ENCODE measurements around the gene BAZ2B.
"Not testable (repeated sequence)": the region's sequence is repeated elsewhere in the genome, so short reads cannot be mapped to it uniquely, and the experiment has no call there.

BAZ2B gene, protein sequence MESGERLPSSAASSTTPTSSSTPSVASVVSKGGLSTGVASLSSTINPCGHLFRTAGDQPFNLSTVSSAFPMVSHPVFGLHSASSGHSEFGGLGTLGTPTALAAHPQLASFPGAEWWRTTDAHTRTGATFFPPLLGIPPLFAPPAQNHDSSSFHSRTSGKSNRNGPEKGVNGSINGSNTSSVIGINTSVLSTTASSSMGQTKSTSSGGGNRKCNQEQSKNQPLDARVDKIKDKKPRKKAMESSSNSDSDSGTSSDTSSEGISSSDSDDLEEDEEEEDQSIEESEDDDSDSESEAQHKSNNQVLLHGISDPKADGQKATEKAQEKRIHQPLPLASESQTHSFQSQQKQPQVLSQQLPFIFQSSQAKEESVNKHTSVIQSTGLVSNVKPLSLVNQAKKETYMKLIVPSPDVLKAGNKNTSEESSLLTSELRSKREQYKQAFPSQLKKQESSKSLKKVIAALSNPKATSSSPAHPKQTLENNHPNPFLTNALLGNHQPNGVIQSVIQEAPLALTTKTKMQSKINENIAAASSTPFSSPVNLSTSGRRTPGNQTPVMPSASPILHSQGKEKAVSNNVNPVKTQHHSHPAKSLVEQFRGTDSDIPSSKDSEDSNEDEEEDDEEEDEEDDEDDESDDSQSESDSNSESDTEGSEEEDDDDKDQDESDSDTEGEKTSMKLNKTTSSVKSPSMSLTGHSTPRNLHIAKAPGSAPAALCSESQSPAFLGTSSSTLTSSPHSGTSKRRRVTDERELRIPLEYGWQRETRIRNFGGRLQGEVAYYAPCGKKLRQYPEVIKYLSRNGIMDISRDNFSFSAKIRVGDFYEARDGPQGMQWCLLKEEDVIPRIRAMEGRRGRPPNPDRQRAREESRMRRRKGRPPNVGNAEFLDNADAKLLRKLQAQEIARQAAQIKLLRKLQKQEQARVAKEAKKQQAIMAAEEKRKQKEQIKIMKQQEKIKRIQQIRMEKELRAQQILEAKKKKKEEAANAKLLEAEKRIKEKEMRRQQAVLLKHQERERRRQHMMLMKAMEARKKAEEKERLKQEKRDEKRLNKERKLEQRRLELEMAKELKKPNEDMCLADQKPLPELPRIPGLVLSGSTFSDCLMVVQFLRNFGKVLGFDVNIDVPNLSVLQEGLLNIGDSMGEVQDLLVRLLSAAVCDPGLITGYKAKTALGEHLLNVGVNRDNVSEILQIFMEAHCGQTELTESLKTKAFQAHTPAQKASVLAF (N-terminal part only)

DNA sequence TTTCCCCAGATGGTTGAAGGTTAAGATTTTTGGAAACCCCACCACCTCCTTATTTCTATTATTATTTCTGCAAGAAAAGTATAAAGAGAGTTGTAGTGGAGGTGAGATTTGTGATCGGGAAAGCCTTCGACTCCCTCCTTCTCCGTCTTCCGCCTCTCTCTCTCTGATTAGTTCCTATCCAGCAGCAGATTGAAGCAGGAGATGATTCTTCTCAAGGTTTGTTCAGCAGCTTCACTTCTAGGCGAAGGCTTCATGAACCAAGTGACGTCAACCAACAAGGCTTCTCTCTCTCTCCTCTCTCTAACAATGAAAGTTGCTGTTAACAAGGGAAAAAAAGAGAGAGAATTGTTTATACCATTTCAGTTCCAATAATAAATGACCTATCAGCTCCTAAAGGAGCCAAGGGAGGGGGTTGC is at the start of gene BAZ2B:
BAZ2B (minus strand) TSS at position 263 of the 416 bp plus-strand sequence. CDS start 137,829 bp downstream, outside the sequence.
- DNase-seq (ENCODE audit: low spot score), result peak; percentile 43

- DNase-seq (ENCODE audit: low spot score), result no peak
Observed at GRCh38 chr2:159661286-159661685, 44.9 kb upstream of the BAZ2B start.

- DNase-seq (ENCODE audit: low spot score), result no peak
Observed at GRCh38 chr2:159658881-159659873, 42.8 kb upstream of the BAZ2B start.

GRCh38 chr2:159653962-159654361 is 37.6 kb upstream of the BAZ2B start:
- no peak for DNase-seq (ENCODE audit: low spot score)

- no peak for DNase-seq (ENCODE audit: low spot score)
Observed at GRCh38 chr2:159651884-159652283, 35.5 kb upstream of the BAZ2B start.

- DNase-seq (ENCODE audit: low spot score), result no peak
Observed at GRCh38 chr2:159650574-159650973, 34.2 kb upstream of the BAZ2B start.

DNA sequence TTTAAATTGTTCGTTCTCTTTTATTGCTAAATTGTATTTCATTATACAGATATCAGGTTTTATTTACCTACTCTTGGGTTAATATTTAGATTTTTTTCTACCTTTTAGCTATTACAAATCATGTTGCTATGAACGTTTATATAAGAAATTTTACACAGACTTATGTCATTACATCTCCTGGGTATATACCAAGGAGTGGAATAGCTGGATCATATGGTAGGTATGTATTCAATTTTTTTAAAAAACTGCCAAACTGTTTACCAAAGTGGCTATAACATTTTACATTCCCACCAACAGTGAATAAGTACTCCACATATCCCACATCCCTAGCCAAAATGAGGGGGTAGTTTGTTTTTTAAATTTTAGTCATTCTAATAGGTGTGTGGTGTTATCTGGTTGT is 32.3 kb upstream of the BAZ2B start:
- DNase-seq (ENCODE audit: low spot score), result no peak

DNA sequence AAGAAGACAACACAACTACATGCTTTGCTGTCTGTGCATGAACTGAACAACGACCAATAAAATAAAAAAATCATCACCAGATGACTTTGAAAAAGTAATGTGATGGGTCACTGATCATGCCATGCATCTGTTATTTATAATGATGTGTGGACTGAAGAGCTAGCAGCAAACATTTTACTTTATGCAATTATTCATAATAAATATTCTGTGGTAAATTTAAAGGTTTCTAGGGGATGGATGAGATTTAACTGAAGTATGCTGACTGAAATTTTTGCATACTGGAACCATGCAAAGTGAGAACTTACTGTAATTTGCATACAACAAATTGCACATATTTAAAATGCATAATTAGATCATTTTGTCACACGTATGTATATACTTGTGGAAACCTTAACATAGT is 31.3 kb upstream of the BAZ2B start:
- DNase-seq (ENCODE audit: low spot score), result no peak

DNA sequence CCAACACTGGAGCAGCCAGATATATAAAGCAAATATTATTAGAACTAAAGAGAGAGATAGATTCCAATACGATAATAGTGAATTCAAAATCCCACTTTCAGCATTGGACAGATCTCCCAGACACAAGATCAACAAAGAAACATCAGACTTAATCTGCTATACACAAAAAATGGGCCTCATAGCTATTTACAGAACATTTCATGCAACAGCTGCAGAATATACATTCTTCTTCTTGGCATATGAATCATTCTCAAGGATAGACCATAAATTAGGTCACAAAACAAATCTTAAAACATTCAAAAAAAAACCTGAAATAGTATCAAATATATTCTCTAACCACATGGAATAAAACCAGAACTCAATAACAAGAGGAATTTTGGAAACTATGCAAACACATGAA is 23.8 kb upstream of the BAZ2B start:
- DNase-seq (ENCODE audit: low spot score), result no peak

DNA sequence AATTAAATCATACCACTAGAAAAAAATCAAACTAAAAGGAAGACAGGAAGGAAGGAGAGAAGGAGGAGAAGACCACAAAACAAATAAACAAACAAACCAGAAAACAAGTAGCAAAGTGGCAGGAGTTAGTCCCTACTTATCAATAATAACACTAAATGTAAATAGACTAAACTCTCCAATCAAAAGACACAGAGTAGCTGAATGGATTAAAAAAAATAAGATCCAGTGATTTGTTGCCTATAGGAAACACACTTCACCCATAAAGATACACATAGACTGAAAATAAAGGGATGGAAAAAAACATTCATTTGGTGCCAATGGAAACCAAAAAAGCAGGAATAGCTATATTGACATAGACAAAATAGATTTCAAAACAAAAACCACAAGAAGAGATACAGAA is 23.4 kb upstream of the BAZ2B start:
- no peak for DNase-seq (ENCODE audit: low spot score)

DNA sequence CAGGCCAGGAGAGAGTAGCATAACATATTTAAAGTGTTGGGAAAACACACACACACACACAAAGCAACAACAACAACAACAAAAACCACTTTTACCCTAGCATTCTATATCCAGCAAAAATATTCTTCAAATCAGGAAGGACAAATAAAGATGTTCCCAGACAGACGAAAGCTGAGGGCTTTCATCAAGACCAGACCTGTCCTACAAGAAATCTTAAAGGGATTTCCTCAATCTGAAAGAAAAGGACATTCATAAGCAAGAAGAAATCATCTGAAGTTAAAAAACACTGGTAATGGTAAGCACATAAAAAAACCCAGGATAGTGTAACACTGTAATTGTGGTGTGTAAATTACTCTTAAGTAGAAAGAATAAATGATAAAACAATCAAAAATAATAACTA is 22.7 kb upstream of the BAZ2B start:
- no peak for DNase-seq (ENCODE audit: low spot score)

DNA sequence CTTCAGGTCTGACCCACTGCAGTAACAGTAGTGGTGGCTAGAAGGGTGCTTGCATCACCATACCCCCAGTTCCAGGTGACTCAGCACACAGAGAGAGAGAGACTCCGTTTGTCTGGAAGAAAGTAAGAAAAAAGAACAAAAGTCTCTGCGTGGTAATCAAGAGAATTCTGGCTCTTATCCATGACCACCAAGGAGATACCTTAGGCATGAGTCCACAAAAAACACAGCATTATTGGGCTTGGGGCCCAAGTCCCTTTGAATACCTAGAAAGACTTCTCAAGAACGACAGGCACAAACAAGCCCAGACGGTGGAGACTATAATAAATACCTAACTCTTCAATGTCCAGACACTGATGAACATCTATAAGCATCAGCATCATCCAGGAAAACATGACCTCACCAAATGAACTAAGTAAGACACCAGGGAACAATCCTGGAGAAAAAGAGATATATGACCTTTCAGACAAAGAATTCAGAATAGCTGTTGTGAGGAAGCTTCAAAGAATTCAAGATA is 21.7 kb upstream of the BAZ2B start:
- DNase-seq (ENCODE audit: low spot score), result no peak

- DNase-seq (ENCODE audit: low spot score), result no peak
Observed at GRCh38 chr2:159637240-159637639, 20.9 kb upstream of the BAZ2B start.

- peak; percentile 4 for DNase-seq (ENCODE audit: low spot score)
Observed at GRCh38 chr2:159635006-159635789, 18.9 kb upstream of the BAZ2B start.

DNA sequence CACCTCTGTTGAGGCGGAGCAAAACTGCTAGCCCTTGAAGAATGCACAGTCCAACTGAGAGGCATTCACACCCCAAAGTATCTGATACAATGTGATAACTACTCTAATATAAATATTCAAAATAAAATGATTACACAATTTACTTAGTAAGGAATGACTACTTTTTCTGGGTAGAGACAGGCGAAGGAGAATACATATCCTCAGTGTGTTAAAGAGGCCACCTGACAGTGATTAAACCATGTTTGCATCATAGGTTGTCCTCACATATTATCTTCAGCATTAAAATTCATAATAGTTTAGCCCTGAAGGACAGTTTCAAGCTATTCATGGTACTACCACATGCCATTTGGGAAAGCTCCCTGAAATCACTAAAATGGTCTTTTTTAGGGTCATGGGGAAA is 16.9 kb upstream of the BAZ2B start:
- DNase-seq (ENCODE audit: low spot score), result no peak

- not testable (repeated sequence) for DNase-seq (ENCODE audit: low spot score)
Observed at GRCh38 chr2:159625628-159626027, 9.3 kb upstream of the BAZ2B start.

GRCh38 chr2:159623436-159623835 is 7.1 kb upstream of the BAZ2B start:
- no peak for DNase-seq (ENCODE audit: low spot score)

DNA sequence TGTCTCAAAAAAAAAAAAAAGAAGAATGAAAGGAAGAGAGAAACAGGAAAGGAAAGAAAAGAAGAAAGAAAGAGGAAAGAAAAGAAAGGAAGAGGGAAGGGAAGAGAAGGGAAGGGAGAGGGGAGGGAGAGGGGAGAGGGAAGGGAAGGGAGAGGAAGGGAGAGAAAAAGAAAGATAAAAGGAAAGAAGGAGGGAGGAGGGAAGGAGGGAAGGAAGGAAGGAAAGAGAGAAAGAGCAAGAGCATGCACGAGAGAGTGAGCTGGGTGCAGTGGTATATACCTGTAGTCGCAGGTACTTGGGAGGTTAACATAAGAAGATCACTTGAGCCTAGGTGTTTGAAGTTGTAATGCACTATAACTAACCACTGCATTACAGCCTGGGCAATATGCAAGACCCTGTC is 6.6 kb upstream of the BAZ2B start:
- DNase-seq (ENCODE audit: low spot score), result no peak

DNA sequence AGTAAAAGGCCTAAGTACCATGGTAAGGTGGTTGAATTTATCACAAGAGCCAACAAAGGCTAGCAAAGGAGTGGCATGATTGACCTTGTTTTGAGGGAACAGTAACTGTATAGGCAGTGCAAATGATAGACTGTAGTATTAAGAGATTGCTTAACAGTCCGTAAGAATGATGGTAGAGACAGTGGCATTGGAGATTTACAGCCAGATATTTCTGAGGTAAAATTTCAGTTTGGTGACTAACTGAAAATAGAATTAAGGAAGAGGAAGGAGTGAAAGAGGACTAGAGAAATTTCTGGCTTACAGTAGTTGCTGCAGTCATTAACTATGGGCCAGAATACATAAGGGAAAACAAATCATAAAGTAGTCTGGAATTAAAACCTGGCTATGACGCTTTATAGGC is 4.4 kb upstream of the BAZ2B start:
- DNase-seq (ENCODE audit: low spot score), result no peak

DNA sequence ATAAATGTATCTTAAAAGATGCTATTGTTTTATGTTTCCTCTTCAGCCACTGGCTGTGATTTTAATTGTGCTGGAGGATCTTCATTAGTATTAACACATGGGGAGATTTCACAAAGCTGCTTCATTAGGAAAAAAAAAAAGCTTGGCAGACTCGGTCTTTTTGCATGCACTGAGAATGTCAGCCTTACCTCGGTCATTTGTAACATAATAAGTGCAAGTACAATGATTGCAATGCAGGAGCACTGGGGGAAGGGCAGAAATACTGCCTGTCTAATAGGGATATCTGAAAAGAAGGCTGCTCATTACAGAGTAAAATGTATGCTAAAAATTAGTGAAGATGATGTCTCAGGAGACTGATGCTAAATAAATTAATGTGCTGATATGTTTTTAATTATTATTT is 1.3 kb upstream of the BAZ2B start:
- no peak for DNase-seq (ENCODE audit: low spot score)
